HK-2 (cell line): ENCODE data around the gene TMSB10.
"Not testable (repeated sequence)": the region's sequence is repeated elsewhere in the genome, so short reads cannot be mapped to it uniquely, and the experiment has no call there.

ENCODE experiments used
- DNase-seq: peaks from one replicate; pipeline ENCODE4 v3.0.0-alpha.2; 2018; ENCODE audit not compliant: unreplicated experiment

The TMSB10 gene

DNA sequence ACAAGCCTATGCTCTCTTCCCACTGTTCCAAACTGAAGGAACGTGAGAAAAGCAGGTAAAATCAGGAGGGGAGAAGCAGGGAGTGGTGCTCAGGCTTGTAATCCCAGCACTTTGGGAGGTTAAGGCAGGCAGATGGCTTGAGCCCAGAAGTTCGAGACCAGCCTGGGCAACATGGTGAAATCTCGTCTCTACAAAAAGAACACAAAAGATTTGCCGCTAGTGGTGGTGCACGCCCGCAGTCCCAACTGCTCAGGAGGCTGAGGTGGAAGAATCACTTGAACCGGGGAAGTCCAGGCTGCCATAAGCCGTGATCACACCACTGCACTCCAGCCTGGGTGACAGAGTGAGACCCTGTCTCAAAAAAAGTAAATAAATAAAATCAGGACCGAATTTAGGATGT lies 1.3 kb upstream of the TMSB10 start:
- no peak for DNase-seq

- DNase-seq, result peak; percentile 56
Measured at GRCh38 chr2:84904717-84905174, 710 bp upstream of the TMSB10 start.

GRCh38 chr2:84906108-84906899 lies 848 bp downstream of the TMSB10 start:
- DNase-seq, result peak; percentile 48

GRCh38 chr2:84906900-84907714 lies 1.7 kb downstream of the TMSB10 start:
- DNase-seq, result peak; percentile 93

GRCh38 chr2:84908948-84909713 lies 3.7 kb downstream of the TMSB10 start:
- DNase-seq, result no peak

DNA sequence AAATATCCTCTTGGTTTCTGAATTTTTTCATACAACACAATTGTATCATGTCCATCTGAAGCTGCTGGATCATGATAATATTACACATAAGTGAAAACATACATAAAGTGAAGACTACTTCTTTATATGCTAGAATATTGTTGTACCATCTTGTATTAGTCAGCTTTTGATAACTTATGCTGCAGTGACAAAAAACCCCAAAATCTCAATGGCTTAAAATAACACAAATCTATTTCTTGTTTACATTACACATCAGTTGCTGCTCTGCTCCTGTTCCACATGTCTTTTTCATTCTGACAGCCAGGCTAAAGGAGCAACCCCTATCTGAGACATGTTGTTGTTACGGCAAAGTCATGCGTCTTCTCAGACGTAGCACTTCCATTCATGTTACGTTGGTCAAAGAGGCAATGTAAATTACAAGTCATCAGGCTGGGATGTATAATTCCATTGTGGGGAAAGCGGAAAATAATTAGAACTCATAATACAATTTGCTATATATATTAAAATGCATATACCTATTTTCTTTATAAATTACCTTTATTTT lies 5.8 kb downstream of the TMSB10 start:
- no peak for DNase-seq

DNA sequence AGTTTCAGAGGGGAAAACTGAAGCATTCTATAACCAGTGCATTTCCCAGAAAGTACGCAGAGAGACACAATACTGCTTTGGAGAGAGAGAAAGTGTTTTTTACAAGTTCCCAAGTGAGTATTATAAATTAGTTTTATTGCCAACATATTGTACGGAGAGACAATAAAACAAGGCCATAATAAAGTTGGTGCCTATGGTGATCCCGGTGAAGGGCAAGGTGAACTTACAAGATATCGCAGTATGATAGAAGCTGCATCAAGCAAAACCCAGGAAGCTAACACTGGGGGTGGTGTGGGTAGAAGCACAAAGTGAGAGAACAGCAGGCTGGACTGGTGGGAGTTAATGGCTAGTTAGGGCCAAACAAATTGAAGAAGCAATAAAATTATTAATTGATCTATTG lies 7.5 kb downstream of the TMSB10 start:
- DNase-seq, result no peak

GRCh38 chr2:84914334-84914733 lies 8.9 kb downstream of the TMSB10 start:
- no peak for DNase-seq

DNA sequence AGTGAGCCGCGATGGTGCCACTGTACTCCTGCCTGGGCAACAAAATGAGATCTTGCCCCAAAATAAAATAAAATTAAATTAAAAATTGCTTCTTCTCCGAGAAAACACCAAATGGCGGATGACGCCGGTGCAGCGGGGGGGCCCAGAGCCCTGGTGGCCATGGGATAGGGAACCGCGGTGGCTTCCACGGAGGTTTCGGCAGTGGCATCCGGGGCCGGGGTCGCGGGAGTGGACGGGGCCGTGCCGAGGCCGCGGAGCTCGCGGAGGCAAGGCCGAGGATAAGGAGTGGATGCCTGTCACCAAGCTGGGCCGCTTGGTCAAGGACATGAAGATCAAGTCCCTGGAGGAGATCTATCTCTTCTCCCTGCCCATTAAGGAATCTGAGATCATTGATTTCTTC lies 10.2 kb downstream of the TMSB10 start:
- DNase-seq, result not testable (repeated sequence)

- not testable (repeated sequence) for DNase-seq
Measured at GRCh38 chr2:84917821-84918220, 12.4 kb downstream of the TMSB10 start.

GRCh38 chr2:84918430-84918829 lies 13.0 kb downstream of the TMSB10 start:
- DNase-seq, result no peak

DNA sequence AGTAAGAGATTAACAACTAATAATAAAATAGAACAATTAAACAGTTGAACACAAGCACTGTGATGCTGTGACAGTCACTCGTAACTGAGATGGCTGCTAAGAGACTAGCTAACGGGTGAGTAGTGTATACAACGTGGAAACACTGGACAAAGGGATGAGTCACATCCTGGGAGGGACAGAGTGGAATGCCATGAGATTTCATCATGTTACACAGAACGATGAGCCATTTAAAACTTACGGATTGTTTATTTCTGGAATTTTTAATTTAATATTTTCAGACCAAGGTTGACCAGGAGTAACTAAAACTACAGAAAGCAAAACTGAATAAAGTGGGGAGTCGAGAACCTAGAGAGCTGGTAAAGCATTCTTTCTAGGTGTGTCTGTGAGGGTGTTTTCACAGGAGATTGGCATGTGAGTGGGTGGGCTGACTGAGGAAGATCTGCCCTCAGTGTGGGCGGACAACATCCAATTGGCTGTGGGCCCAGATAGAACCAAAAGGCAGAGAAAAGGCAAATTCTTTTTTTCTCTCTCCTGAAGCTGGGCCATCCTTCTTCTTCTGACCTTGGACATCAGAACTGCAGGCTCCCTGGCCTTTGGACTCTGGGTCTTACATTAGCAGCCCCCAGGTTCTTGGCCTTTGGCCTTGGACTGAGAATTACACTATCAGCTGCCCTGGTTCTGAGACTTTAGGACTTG lies 14.6 kb downstream of the TMSB10 start:
- DNase-seq, result peak; percentile 76

GRCh38 chr2:84923009-84923408 lies 17.6 kb downstream of the TMSB10 start:
- DNase-seq, result no peak

DNA sequence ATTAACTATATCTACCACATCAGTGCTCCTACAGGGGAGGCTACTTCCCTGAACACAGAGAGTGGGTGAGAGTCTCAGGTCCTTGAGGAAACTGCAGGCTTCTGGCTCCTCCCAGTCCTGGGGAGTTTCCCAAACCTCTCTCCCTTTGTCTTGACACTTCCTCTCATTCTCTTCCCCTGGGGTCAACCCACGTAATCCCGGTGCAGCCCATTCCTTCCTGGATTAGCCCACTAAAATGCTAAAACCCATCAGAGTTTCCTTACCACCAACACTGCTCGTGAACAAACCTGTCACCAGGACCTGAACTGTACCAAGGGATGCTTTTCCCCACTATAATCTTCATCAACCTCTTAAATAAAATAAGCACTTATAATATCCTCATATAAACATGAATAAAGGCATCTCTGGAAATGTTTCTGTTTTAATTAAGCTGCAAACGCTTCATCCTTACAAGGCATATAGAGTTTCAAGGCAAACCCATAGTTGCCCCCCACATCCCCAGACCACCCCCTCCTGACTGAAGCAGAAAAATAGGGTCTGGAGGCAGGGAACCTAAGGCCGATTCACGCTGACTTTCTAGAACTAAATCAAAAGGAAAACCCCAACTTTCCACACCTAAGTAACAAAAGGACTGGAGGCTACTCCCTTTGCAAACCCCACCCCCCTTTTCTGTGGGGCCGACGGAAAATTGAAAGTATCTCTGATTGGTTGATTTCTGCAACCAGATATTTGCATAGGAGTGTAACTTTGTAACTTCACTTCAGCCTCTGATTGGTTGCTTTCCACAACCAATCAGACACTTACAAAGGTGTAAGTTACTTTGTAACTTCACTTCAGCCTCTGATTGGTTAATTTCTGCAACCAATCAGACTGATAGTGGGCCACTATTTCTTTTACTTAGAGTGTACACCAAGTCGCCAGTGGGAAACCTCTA lies 19.0 kb downstream of the TMSB10 start:
- peak; percentile 71 for DNase-seq

GRCh38 chr2:84925336-84925723 lies 19.9 kb downstream of the TMSB10 start:
- DNase-seq, result no peak

- DNase-seq, result peak; percentile 100
Measured at GRCh38 chr2:84925724-84926376, 20.4 kb downstream of the TMSB10 start.

DNA sequence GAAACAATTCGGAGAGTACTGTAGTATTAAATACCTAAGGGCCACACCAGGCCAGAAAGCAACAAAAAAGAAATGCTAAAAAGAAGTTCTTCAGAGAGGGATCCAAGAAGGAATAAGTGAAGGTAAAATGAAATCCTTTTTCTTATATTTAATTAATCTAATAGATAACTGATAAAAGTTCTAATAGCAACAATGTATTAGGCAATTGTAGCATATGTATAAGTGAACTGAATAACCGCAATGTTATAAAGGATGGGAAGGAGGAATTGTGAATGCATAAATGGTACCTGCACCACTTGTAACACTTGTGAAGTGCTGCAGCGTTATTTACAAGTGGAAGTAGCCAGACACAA lies 21.8 kb downstream of the TMSB10 start:
- no peak for DNase-seq

DNA sequence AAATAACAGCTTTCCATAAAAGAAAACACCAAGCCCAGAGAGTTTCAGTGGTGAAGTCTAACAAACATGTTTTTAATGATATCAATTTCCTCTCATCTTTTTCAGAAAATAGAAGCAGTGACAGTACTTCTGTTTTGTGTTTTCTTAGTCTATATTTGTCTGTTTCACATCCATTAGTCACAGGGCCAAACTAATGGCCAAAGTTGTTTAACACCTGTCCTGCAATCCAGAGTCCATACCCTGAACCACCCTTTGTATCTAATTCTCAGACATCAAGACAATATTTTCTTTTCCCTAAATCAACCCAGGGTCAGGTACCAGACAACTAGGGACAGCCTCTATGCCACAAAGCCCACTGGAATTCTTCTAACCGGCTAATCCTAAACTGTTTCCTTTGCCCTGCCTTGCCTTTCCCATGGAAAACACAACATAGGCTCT lies 25.9 kb downstream of the TMSB10 start:
- no peak for DNase-seq

GRCh38 chr2:84938194-84938879 lies 32.9 kb downstream of the TMSB10 start:
- no peak for DNase-seq
